ENCODE data around the gene SRBD1.

DNA sequence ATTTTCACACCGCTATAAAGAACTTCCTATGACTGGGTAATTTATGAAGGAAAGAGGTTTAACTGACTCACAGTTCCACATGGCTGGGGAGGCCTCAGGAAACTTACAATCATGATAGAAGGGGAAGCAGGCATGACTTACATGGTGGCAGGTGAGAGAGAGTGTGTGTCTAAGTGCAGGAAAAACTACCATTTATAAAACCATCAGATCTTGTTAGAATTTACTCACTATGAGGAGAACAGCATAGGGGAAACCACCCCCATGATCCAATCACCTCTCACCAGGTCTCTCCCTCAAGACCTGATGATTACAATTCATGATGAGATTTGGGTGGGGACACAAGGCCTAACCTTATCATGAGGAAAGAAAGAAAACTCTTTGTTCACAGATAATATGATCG, 174.6 kb downstream of the SRBD1 start:
- no peak for TF ChIP-seq POLR2A (IDR thresholded peaks at IDR 0.05)
- TF ChIP-seq, protein P1, sequence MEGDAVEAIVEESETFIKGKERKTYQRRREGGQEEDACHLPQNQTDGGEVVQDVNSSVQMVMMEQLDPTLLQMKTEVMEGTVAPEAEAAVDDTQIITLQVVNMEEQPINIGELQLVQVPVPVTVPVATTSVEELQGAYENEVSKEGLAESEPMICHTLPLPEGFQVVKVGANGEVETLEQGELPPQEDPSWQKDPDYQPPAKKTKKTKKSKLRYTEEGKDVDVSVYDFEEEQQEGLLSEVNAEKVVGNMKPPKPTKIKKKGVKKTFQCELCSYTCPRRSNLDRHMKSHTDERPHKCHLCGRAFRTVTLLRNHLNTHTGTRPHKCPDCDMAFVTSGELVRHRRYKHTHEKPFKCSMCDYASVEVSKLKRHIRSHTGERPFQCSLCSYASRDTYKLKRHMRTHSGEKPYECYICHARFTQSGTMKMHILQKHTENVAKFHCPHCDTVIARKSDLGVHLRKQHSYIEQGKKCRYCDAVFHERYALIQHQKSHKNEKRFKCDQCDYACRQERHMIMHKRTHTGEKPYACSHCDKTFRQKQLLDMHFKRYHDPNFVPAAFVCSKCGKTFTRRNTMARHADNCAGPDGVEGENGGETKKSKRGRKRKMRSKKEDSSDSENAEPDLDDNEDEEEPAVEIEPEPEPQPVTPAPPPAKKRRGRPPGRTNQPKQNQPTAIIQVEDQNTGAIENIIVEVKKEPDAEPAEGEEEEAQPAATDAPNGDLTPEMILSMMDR (IDR thresholded peaks at IDR 0.05) = no peak
- no peak for TF ChIP-seq EP300 (IDR thresholded peaks at IDR 0.05)
